Activated naive CD4-positive, alpha-beta T cell treated with anti-CD3 and anti-CD28 coated beads, Interleukin-2, amount 50 U/mL, for 72 hours (primary cell): ENCODE data around the gene KRTAP12-4. TPM values are rescaled to one million over a fixed set of nuclear protein-coding genes. Genes with fewer than 3 reads are reported as not detected.
A peak's percentile ranks its signal among the peaks of the same experiment; 100 is the strongest.
"Not testable (repeated sequence)": the region's sequence is repeated elsewhere in the genome, so short reads cannot be mapped to it uniquely, and the experiment has no call there.

Experiments
- ATAC-seq, 2 donors: fragments of 150-1000 bp; cut with Tn5 transposase; 2 replicates each; pipeline ENCODE4 v1.10.0; 2021; ENCODE audit warnings: mild to moderate bottlenecking in 2 of 2, moderate library complexity in 2 of 2
- DNase-seq, 2 donors: peaks; one replicate each; pipeline ENCODE4 v3.0.0; 2021 to 2022; ENCODE audit warnings: low spot score in 2 of 2
- H3K27ac Mint-ChIP-seq, 2 donors: one replicate each; pipeline ENCODE4 v1.8.0; 2022; ENCODE audit warnings: mild to moderate bottlenecking in 2 of 2, mixed read lengths in 2 of 2
- H3K36me3 Mint-ChIP-seq, 2 donors: one replicate each; pipeline ENCODE4 v1.8.0; 2022; ENCODE audit warnings: mixed read lengths in 2 of 2
- H3K9me3 Mint-ChIP-seq, 2 donors: one replicate each; pipeline ENCODE4 v1.8.0; 2022; ENCODE audit warnings: mixed read lengths in 2 of 2
- total RNA-seq, 2 donors: library from RNA; stranded (reverse); gene quantifications; one replicate each; pipeline ENCODE4 v1.2.3, GENCODE V29; 2022

Gene KRTAP12-4
- total RNA-seq, 2 donors from 2014 or later = not detected

DNA sequence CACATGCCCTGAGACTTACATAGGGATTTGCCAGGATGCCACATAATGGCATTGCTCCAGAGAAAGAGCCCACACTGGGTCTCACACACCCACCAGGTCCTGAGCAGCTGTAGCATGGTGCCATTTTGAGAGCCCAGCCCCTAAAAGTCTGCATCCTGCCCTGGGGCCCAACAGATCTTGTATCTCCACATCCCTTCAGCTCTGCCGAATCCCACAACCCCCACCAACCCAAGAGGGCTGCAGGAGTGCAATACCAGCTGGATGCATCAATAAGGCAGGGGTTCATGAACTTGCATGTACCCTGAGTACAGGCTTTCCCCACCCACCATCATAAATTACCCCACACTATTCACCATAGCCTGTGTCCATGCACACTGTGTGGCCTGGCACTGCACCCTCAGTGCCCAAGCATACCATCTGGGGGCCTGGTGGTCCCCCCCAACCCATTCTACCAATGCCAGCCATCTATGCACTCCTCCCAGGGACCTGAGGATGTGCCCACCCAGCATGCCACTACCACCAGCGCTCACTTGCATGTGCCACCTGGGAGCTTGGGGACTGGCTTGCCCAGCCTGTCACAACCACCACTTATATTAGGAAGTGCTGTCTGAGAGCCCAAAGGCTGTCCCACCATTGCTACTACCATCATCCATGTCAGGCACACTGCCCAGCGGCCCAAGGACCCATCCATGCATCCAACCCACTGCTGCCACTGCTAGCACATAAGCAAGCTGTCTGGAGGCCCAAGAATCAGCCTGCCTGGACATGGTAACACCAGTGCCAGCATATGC is 16.4 kb upstream of the KRTAP12-4 start:
- Mint-ChIP-seq H3K36me3 (peaks cover 5 to 19% of the 10 kb centered on the region in 2 donors), H3K27ac (no peak overlapping the region)
- no peak for DNase-seq

GRCh38 chr21:44667612-44668011 is 13.2 kb upstream of the KRTAP12-4 start:
- Mint-ChIP-seq H3K27ac (no peak overlapping the region), H3K36me3 (peaks cover 5 to 13% of the 10 kb centered on the region in 2 donors), H3K9me3 (peaks cover 6 to 12% of the 10 kb centered on the region in 2 donors)
- ATAC-seq = no peak
- no peak for DNase-seq

More for the DNA sequence above, 16.4 kb upstream of the KRTAP12-4 start:
- ATAC-seq = no peak
- peaks cover 16 to 20% of the 10 kb centered on the region in 2 donors for H3K9me3 Mint-ChIP-seq

DNA sequence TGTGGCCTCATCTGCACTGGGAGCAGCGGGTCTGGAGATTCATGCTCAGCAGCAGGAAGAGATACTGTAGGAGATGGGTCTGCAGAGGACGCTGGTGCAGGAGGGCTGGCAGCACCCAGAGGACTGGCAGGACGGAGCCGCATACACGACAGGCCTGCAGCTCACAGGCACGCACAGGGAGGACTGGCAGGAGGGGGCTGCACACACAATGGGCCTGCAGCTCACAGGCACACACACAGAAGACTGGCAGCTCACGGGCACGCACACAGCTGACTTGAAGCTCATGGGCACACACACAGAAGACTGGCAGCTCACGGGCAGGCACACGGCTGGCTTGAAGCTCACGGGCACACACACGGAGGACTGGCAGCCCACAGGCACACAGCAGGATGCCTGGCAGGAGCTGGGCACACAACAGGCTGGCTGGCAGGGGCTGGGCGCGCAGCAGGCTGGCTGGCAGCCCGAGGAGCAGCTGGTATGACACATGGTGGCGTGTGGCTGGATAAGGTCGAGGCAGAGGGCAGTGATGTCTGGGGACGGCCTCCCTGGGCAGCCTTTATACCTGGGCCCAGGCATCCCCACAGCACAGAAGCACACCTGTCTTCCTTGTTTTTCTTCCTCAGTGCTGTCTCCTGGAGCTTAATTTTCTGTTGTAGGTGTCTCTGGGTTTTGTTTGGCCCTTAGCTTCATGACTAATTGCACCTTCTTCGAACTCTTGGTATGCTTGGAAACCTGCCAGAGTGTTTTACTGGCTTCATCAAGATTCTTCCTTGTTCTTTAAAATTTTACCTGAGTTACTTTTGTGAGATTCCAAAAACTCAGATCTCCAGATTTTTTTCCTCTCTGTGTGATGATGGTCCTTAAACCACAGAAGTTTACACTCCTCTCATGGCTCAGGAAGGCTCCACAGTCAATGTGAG is 12.2 kb upstream of the KRTAP12-4 start, which contains the start of gene KRTAP12-2:
TSS of gene KRTAP12-2 (minus strand) at position 527 of the 920 bp plus-strand sequence. CDS start at position 486, 41 bp downstream.
- DNase-seq (no peak), ATAC-seq (no peak)
- Mint-ChIP-seq H3K27ac (peak within 1 kb of the TSS in 1 of 2 donors; percentile 46), H3K9me3 (peaks cover 12 to 13% of the 10 kb centered on the region in 2 donors), H3K36me3 (peaks cover under 1 to 15% of the 10 kb centered on the region in 2 donors)

DNA sequence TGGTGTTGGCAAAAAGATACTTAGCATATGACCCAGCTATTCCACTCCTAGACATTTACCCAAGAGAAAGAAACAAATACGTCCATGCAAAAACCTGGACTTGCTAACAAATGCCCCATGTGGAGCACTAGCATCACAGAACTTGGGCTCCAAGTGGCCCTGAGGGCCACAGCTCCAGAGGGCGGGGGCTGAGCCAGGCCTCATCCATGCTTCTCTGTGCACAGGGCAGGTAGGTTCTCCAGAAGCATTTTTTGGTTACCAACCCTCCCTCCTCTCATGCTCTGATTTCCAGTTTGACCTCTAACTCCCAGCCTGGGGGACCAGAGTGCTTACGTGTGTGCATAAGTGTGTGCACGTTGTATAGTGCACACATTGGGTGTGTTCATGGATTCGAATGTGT is 10.2 kb upstream of the KRTAP12-4 start:
- peaks cover 10 to 20% of the 10 kb centered on the region in 2 donors for H3K36me3 Mint-ChIP-seq
- no peak for ATAC-seq
- peaks cover 6 to 22% of the 10 kb centered on the region in 2 donors for H3K9me3 Mint-ChIP-seq
- no peak for DNase-seq
- no peak overlapping the region for H3K27ac Mint-ChIP-seq

- Mint-ChIP-seq H3K9me3 (peaks cover 11 to 39% of the 10 kb centered on the region in 2 donors), H3K36me3 (peaks cover 23 to 32% of the 10 kb centered on the region in 2 donors)
- not testable (repeated sequence) for ATAC-seq, DNase-seq, H3K27ac Mint-ChIP-seq
Measured at GRCh38 chr21:44661567-44661966, 7.1 kb upstream of the KRTAP12-4 start.

DNA sequence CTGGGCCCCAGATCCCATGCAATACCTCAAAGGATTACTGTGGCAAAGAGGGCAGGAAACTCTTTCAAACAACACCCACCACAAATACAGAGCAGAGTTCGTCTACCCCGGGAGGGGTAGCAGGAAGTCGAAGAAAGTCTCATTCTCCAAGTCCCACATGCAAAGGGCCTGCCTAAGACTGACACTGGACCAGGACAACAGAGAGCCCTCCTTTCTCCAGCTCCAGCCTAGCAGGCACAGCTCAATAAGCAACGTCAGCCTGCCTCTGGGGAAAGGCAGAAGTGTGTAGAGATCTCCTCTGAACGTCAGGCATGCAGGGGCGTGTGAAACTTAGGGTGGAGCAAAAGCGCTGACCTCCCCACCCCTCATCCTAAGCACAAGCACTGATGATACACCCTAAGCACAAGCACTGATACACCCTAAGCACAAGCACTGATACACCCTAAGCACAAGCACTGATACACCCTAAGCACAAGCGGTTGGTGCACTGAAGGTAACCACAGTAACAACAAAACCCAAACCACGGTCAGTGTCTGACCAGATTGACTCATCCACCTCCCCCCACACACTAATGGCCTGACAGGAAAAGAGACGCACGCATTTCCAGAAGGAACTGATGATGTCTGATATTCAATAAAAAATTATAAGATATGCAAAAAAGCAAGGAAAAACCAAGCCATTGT is 4.6 kb upstream of the KRTAP12-4 start:
- Mint-ChIP-seq H3K36me3 (peaks cover 31 to 49% of the 10 kb centered on the region in 2 donors), H3K27ac (no peak overlapping the region), H3K9me3 (peaks cover 19 to 46% of the 10 kb centered on the region in 2 donors)
- ATAC-seq (peak in 1 of 2 donors; percentile 15), DNase-seq (no peak)

- H3K36me3 Mint-ChIP-seq = peaks cover 31 to 55% of the 10 kb centered on the region in 2 donors
- no peak for DNase-seq
- peak overlapping the region in 1 of 2 donors; percentile 74 for H3K27ac Mint-ChIP-seq
- H3K9me3 Mint-ChIP-seq = peaks cover 19 to 51% of the 10 kb centered on the region in 2 donors
- ATAC-seq = no peak
Measured at GRCh38 chr21:44658541-44658910, 4.1 kb upstream of the KRTAP12-4 start.

DNA sequence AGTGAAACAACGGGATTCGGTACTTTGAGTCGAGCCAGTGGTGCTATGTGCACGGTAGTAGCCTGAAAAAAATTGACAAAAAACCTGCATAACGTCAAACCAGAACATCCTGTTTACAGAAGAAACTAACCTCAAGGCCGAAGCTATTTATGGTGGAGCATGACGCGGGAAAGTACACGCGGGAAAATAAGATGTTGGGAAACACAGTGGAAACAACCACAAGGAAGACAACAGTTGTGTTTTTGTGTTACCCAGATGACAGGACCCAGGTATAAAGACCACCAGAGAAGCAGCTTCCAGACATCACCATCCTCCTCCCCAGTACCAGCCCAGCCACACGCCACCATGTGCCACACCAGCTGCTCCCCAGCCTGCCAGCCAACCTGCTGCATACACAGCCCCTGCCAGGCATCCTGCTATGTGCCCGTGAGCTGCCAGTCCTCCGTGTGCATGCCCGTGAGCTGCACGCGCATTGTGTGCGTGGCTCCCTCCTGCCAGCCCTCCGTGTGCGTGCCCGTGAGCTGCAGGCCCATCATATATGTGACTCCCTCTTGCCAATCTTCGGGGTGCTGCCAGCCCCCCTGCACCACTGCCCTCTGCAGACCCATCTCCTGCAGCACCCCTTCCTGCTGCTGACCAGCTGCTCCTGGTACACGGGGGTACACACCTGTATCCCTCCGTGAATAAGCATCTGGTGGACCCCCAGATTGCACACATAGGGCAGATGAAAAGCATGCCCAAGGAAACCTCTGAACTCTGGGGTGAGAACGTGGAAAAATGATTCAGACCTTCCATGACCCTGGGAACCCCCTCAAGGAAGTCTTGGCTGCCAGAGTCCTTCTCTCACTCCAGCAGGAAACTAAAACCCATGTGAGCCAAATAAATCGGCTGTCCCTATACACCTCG is 3.4 kb upstream of the KRTAP12-4 start, which contains the start of gene KRTAP12-3:
TSS of gene KRTAP12-3 (plus strand) at position 298 of the 906 bp plus-strand sequence. CDS start at position 346, 48 bp downstream.
- ATAC-seq = peak; percentile 69 to 71
- peaks cover 31 to 56% of the 10 kb centered on the region in 2 donors for H3K36me3 Mint-ChIP-seq
- DNase-seq = no peak
- H3K9me3 Mint-ChIP-seq = peaks cover 19 to 51% of the 10 kb centered on the region in 2 donors
- H3K27ac Mint-ChIP-seq = peak within 1 kb of the TSS; percentile 69 to 74

GRCh38 chr21:44656868-44657267 is 2.4 kb upstream of the KRTAP12-4 start:
- ATAC-seq (no peak), DNase-seq (no peak)
- peak overlapping the region; percentile 69 to 74 for H3K27ac Mint-ChIP-seq
- H3K9me3 Mint-ChIP-seq = peaks cover 19 to 46% of the 10 kb centered on the region in 2 donors
- peaks cover 31 to 56% of the 10 kb centered on the region in 2 donors for H3K36me3 Mint-ChIP-seq

- ATAC-seq = peak in 1 of 2 donors; percentile 13
- Mint-ChIP-seq H3K36me3 (peaks cover 25 to 44% of the 10 kb centered on the region in 2 donors), H3K9me3 (peaks cover 19 to 31% of the 10 kb centered on the region in 2 donors), H3K27ac (no peak overlapping the region)
- no peak for DNase-seq
Measured at GRCh38 chr21:44653656-44654575, 543 bp downstream of the KRTAP12-4 start.

DNA sequence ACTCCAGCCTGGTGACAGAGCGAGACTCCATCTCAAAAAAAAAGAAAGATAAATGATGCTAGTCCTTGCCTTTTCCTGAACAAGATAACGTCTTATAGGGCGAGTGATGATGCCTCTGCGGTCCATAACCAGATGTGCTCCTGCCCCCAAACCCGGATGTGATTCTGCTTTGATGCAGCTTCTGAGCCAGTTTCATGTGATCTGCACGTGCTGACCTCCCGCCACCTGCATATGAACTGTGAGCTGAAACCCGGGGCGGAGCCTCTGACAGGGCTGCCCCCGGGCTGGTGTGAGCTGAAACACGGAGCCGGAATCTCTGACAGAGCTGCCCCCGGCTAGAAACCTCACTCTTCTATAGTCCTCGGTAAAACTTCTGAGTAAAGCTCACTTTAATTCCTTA is 1.3 kb downstream of the KRTAP12-4 start:
- ATAC-seq (no peak), DNase-seq (no peak)
- peaks cover 24 to 38% of the 10 kb centered on the region in 2 donors for H3K36me3 Mint-ChIP-seq
- H3K9me3 Mint-ChIP-seq = peaks cover 19 to 25% of the 10 kb centered on the region in 2 donors
- H3K27ac Mint-ChIP-seq = no peak overlapping the region

DNA sequence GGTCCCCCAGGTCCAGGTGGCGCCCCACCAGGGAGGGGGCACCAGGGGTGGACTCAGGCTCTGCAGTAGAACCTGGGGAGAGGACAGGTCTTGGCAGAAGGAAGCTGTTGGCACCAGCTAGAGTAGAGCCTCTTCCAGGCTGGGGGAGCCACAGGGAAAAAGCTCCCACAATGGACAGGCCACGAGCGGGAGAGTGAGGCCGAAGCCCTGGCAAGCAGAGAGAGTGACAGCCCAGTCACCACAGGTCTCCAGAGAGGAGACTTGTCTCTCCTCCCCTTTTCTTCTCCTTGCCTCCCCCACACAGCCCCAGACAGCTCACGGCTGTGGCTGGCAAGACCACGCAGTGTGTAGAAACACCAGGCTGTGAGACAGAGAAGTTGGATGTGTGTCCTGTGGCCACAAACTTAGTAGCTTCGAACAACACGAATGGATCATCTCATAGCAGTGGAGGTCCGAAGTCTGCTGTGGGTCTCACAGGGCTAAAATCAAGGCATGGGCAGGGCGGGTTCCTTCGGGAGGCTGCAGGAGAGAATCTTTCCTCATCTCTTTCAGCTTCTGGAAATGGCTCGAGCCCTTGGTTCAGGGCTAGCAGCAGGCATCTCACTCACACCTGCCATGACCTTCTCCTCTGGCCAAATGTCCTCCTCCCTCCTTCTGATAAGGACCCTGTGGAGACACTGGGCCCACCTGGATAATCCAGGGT is 3.3 kb downstream of the KRTAP12-4 start:
- no peak overlapping the region for H3K27ac Mint-ChIP-seq
- peaks cover 4 to 26% of the 10 kb centered on the region in 2 donors for H3K36me3 Mint-ChIP-seq
- peaks cover 4 to 8% of the 10 kb centered on the region in 2 donors for H3K9me3 Mint-ChIP-seq
- ATAC-seq = no peak
- no peak for DNase-seq

- peaks cover 0 to 23% of the 10 kb centered on the region in 2 donors for H3K36me3 Mint-ChIP-seq
Measured at GRCh38 chr21:44650265-44650972, 4.0 kb downstream of the KRTAP12-4 start.

More at GRCh38 chr21:44650265-44650972, 4.0 kb downstream of the KRTAP12-4 start:
- Mint-ChIP-seq H3K27ac (no peak overlapping the region), H3K9me3 (peaks cover 0 to 6% of the 10 kb centered on the region in 2 donors)
- ATAC-seq = no peak
- DNase-seq = no peak
